Stimulated activated CD4-positive, alpha-beta T cell treated with anti-CD3 and anti-CD28 coated beads, Interleukin-1b, Interleukin-23, amount 100 ng/mL, for 24 hours (primary cell): ENCODE data around the gene ARL9.
"Not testable (repeated sequence)": the region's sequence is repeated elsewhere in the genome, so short reads cannot be mapped to it uniquely, and the experiment has no call there.

Source experiments
- DNase-seq, 4 experiments: peaks; one replicate each; pipeline ENCODE4 v3.0.0-alpha.2; 2020; ENCODE audit warnings: low read depth in 4 of 4, low spot score in 1 of 4

The ARL9 gene

GRCh38 chr4:56505269-56506130 lies at the start of gene ARL9:
ARL9 (plus strand) TSS chr4:56505791; CDS start chr4:56505863, 72 bp downstream.
- DNase-seq = peak; percentile 26 to 35 (median 30)

- DNase-seq = no peak
Observed at GRCh38 chr4:56460085-56460484, 45.5 kb upstream of the ARL9 start.

- no peak for DNase-seq
Observed at GRCh38 chr4:56462157-56462556, 43.4 kb upstream of the ARL9 start.

- no peak for DNase-seq
Observed at GRCh38 chr4:56463711-56464110, 41.9 kb upstream of the ARL9 start.

GRCh38 chr4:56464581-56464980 lies 41.0 kb upstream of the ARL9 start:
- DNase-seq = no peak

- DNase-seq = no peak
Observed at GRCh38 chr4:56465599-56466295, 39.8 kb upstream of the ARL9 start.

- not testable (repeated sequence) for DNase-seq
Observed at GRCh38 chr4:56466296-56466761, 39.3 kb upstream of the ARL9 start.

GRCh38 chr4:56466910-56467283 lies 38.7 kb upstream of the ARL9 start:
- no peak for DNase-seq

GRCh38 chr4:56467284-56468096 lies 38.1 kb upstream of the ARL9 start, which contains the start of gene SRP72:
SRP72 (plus strand) TSS chr4:56467617; CDS start chr4:56467636, 19 bp downstream.
- DNase-seq = peak; percentile 69 to 84 (median 78)

- DNase-seq = no peak
Observed at GRCh38 chr4:56468097-56468422, 37.5 kb upstream of the ARL9 start.

GRCh38 chr4:56469489-56470210 lies 35.9 kb upstream of the ARL9 start:
- DNase-seq = no peak

- DNase-seq = no peak
Observed at GRCh38 chr4:56475917-56476316, 29.7 kb upstream of the ARL9 start.

- DNase-seq = no peak
Observed at GRCh38 chr4:56477192-56477702, 28.3 kb upstream of the ARL9 start.

- no peak for DNase-seq
Observed at GRCh38 chr4:56480691-56481090, 24.9 kb upstream of the ARL9 start.

GRCh38 chr4:56496241-56496640 lies 9.3 kb upstream of the ARL9 start:
- no peak for DNase-seq

GRCh38 chr4:56511098-56511497 lies 5.5 kb downstream of the ARL9 start:
- DNase-seq = no peak

- DNase-seq = no peak
Observed at GRCh38 chr4:56512166-56512565, 6.6 kb downstream of the ARL9 start.

- no peak for DNase-seq
Observed at GRCh38 chr4:56513517-56513916, 7.9 kb downstream of the ARL9 start.

- DNase-seq = peak; percentile 72 to 80 (median 77)
Observed at GRCh38 chr4:56530269-56531148, 24.9 kb downstream of the ARL9 start.
